Gastroesophageal sphincter (tissue), 3 donors: ENCODE measurements around the gene ADGRG1.

Experiments
- POLR2A ChIP-seq, 2 donors: fragments of 450-650 bp; IDR thresholded peaks; one replicate each; pipeline ENCODE4 v1.6.1; 2017; ENCODE audit warnings: antibody characterized with exemption in 2 of 2, mild to moderate bottlenecking in 2 of 2, moderate library complexity in 1 of 2
- POLR2AphosphoS5 ChIP-seq: sonication (generic); formaldehyde crosslinking; IDR thresholded peaks from one replicate; pipeline ENCODE4 v1.6.1; 2017; ENCODE audit warnings: antibody characterized with exemption
- TF ChIP-seq, protein P1 (sequence below), 4 experiments: fragments of 200-600 bp in 2 of 4; fragments of 450-650 bp in 2 of 4; sonication (generic) in 1 of 4; IDR thresholded peaks; one replicate each; pipeline ENCODE4 v1.5.1; 2017 to 2019; ENCODE audit warnings: antibody characterized with exemption in 4 of 4, mild to moderate bottlenecking in 2 of 4, moderate library complexity in 2 of 4

DNA sequence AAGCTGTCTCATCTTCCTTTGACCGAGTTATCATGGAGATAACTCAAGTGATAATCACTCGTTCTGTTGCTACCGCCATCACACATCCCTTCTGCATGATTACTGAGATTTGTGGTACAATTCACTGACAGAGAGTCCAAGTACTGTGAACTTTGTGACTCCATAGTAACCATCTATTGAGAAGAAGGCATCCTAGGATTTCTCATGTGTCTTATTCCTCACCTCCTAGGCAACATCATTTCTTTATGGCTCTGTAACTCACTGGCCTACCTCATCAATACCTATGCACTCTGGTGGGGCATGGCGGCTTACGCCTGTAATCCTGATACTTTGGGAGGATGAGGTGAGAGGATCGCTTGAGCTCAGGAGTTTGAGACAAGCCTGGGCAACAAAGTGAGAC lies 85.6 kb downstream of the ADGRG1 start:
- TF ChIP-seq, protein P1, sequence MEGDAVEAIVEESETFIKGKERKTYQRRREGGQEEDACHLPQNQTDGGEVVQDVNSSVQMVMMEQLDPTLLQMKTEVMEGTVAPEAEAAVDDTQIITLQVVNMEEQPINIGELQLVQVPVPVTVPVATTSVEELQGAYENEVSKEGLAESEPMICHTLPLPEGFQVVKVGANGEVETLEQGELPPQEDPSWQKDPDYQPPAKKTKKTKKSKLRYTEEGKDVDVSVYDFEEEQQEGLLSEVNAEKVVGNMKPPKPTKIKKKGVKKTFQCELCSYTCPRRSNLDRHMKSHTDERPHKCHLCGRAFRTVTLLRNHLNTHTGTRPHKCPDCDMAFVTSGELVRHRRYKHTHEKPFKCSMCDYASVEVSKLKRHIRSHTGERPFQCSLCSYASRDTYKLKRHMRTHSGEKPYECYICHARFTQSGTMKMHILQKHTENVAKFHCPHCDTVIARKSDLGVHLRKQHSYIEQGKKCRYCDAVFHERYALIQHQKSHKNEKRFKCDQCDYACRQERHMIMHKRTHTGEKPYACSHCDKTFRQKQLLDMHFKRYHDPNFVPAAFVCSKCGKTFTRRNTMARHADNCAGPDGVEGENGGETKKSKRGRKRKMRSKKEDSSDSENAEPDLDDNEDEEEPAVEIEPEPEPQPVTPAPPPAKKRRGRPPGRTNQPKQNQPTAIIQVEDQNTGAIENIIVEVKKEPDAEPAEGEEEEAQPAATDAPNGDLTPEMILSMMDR (IDR thresholded peaks at IDR 0.05), result no peak
- TF ChIP-seq POLR2A (IDR thresholded peaks at IDR 0.05), result no peak
- TF ChIP-seq POLR2AphosphoS5, result no peak
